Lower lobe of right lung (tissue), 2 donors: ENCODE data around the gene ARHGAP25. TPM values are rescaled to one million over a fixed set of nuclear protein-coding genes. Genes with fewer than 3 reads are reported as not detected.

ENCODE experiments used
- ATAC-seq, 2 donors: fragments of 200-7000 bp; cut with Tn5 transposase; one replicate each; pipeline ENCODE4 v1.9.1; 2020 to 2022; ENCODE audit warnings: mild to moderate bottlenecking in 2 of 2, moderate library complexity in 2 of 2
- DNase-seq: peaks from one replicate; pipeline ENCODE4 v3.0.0-alpha.2; 2020
- H3K27ac ChIP-seq: fragments of 200-600 bp; one replicate; pipeline ENCODE4 v1.8.0; 2022
- H3K27me3 ChIP-seq: fragments of 200-600 bp; one replicate; pipeline ENCODE4 v1.8.0; 2022; ENCODE audit warnings: low read depth
- H3K36me3 ChIP-seq: fragments of 200-600 bp; one replicate; pipeline ENCODE4 v1.8.0; 2022; ENCODE audit warnings: mild to moderate bottlenecking
- H3K4me1 ChIP-seq: fragments of 200-600 bp; one replicate; pipeline ENCODE4 v1.8.0; 2022
- H3K4me3 ChIP-seq: fragments of 200-600 bp; one replicate; pipeline ENCODE4 v1.8.0; 2022; ENCODE audit warnings: mild to moderate bottlenecking
- H3K9me3 ChIP-seq: fragments of 200-600 bp; one replicate; pipeline ENCODE4 v1.8.0; 2022
- intact Hi-C: fragments of 100-400 bp; cut with DNase I; formaldehyde crosslinking; loops from one replicate; pipeline ENCODE4 v1.11.0; 2022
- long read RNA-seq: library from polyadenylated mRNA; unstranded; transcript quantifications from one replicate; pipeline ENCODE4 v2.0.0, GENCODE V29; 2021
- total RNA-seq: library from RNA; stranded (reverse); fragmentation: NEBNext Ultra II Directional; extraction: Animal tissue kit (Norgen Biotek cat#: 25700); gene quantifications from one replicate; pipeline ENCODE4 v1.2.1, GENCODE V29; 2021
- TF ChIP-seq, protein P1 (sequence below): fragments of 200-600 bp; IDR thresholded peaks from one replicate; pipeline ENCODE4 v1.8.0; 2022; ENCODE audit warnings: antibody characterized with exemption, mild to moderate bottlenecking
- donor health status: DM: no; HTN: yes; CAD: no; lungs with severe emphysema.

ARHGAP25 gene, protein sequence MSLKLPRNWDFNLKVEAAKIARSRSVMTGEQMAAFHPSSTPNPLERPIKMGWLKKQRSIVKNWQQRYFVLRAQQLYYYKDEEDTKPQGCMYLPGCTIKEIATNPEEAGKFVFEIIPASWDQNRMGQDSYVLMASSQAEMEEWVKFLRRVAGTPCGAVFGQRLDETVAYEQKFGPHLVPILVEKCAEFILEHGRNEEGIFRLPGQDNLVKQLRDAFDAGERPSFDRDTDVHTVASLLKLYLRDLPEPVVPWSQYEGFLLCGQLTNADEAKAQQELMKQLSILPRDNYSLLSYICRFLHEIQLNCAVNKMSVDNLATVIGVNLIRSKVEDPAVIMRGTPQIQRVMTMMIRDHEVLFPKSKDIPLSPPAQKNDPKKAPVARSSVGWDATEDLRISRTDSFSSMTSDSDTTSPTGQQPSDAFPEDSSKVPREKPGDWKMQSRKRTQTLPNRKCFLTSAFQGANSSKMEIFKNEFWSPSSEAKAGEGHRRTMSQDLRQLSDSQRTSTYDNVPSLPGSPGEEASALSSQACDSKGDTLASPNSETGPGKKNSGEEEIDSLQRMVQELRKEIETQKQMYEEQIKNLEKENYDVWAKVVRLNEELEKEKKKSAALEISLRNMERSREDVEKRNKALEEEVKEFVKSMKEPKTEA
- 48.5 TPM for total RNA-seq
- long read RNA-seq, transcript ARHGAP25-203 (10 exons, 2,939 nt) = major isoform, 17 of 57 reads
- long read RNA-seq, transcript ARHGAP25-201 (10 exons, 2,936 nt) = minor isoform, 6 of 57 reads
- long read RNA-seq, transcript ARHGAP25-202 (11 exons, 2,945 nt) = major isoform, 17 of 57 reads
- long read RNA-seq, partial matches to known transcripts = 3 of 57 reads
- long read RNA-seq, other reads (novel, unspliced or antisense) = 14 of 57 reads

DNA sequence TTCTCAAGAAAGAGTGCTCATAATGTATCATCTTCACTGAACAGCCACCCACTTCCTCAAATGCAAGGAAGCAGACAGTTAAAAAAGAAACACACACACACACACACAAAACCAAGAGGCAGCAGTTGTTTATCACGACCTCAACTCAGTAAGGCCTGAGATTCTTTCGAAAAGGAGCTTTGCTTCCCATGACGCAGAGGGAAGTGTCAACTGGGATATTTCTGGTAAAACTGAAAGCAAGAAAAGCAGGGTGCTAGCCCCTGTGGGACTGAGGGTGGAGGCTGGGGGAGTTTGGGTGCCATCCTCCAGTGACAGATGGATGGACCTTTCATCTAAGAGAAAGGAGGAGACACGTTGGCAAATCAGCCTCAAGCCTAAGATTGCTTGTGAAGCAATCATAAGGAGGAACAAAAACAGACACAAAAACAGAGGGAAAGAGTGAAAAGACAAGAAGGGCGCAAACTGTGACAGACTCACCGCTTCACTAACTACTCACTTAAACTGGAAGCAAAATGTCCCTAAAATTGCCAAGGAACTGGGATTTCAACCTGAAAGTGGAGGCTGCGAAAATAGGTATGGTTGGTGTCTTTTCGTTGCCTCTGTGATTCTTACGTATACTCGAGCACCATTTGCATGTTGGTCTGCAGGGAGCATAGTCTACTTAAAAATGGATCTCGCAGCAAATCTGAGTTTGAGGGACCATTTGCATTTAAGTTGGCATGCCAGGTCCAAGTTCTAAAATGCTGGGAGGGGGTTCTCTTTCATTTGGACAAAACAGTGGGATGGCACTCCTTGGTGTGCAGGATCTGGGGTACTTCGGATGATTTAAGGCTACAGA is at the start of gene ARHGAP25:
TSS of gene ARHGAP25 (plus strand) at position 124 of the 838 bp plus-strand sequence. CDS start at position 513, 389 bp downstream.
- peak within 1 kb of the TSS; percentile 46 for H3K4me3 ChIP-seq
- intact Hi-C loops = no loop called here
- ATAC-seq = peak; percentile 47 to 57
- peaks cover 31% of the 10 kb centered on the region for H3K4me1 ChIP-seq
- TF ChIP-seq, protein P1, sequence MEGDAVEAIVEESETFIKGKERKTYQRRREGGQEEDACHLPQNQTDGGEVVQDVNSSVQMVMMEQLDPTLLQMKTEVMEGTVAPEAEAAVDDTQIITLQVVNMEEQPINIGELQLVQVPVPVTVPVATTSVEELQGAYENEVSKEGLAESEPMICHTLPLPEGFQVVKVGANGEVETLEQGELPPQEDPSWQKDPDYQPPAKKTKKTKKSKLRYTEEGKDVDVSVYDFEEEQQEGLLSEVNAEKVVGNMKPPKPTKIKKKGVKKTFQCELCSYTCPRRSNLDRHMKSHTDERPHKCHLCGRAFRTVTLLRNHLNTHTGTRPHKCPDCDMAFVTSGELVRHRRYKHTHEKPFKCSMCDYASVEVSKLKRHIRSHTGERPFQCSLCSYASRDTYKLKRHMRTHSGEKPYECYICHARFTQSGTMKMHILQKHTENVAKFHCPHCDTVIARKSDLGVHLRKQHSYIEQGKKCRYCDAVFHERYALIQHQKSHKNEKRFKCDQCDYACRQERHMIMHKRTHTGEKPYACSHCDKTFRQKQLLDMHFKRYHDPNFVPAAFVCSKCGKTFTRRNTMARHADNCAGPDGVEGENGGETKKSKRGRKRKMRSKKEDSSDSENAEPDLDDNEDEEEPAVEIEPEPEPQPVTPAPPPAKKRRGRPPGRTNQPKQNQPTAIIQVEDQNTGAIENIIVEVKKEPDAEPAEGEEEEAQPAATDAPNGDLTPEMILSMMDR = no peak
- DNase-seq = no peak
- H3K27me3 ChIP-seq = no peaks in the 10 kb centered on the region
- H3K27ac ChIP-seq = peak within 1 kb of the TSS; percentile 83
- no peaks in the 10 kb centered on the region for H3K9me3 ChIP-seq
- no peaks in the 10 kb centered on the region for H3K36me3 ChIP-seq

DNA sequence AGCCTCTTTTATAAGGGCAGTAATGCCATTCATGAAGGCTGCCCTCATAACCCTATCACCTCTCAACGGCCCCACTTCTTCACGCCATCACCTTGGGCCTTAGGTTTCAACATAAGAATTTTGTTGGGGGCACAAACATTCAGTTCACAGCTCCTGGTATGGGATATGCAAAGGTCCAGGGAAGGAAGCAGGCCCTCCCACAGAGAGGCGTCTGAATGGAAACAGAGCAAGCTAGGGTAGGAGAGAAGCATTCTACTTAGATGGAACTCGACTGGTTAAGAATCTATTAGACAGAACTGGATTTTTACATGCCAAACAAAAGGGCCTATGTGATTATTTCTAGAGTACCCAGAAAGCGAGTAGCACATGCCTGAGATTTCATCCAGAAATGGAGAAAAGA is 48.4 kb upstream of the ARHGAP25 start:
- H3K27me3 ChIP-seq = no peaks in the 10 kb centered on the region
- intact Hi-C loops = no loop called here
- no peak overlapping the region for H3K27ac ChIP-seq
- DNase-seq = no peak
- no peaks in the 10 kb centered on the region for H3K36me3 ChIP-seq
- no peak overlapping the region for H3K4me3 ChIP-seq
- no peaks in the 10 kb centered on the region for H3K9me3 ChIP-seq
- TF ChIP-seq, protein P1 = no peak
- H3K4me1 ChIP-seq = peaks cover 7% of the 10 kb centered on the region
- ATAC-seq = no peak

DNA sequence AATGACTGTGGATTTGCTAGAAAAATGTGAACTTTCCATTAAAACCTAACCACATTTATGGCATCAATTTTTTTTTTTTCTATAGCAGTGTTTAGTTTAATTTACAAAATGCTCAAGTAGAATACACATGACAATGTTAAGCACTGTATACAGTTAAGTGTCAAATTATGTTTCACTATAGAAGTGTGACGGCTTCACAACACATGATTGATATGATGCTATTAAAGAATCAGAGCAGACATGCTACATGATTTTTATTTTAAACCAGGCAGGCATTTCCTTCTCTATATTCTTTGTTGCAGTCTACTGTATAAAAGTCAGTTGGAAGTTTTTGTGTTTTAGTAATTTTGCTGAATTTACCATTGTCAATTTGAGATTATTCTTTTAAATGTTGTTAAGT is 47.6 kb upstream of the ARHGAP25 start:
- H3K4me1 ChIP-seq = peaks cover 7% of the 10 kb centered on the region
- ATAC-seq = no peak
- no peaks in the 10 kb centered on the region for H3K27me3 ChIP-seq
- H3K4me3 ChIP-seq = no peak overlapping the region
- intact Hi-C loops = no loop called here
- no peak for DNase-seq
- TF ChIP-seq, protein P1 = no peak
- H3K36me3 ChIP-seq = no peaks in the 10 kb centered on the region
- H3K27ac ChIP-seq = no peak overlapping the region
- no peaks in the 10 kb centered on the region for H3K9me3 ChIP-seq

DNA sequence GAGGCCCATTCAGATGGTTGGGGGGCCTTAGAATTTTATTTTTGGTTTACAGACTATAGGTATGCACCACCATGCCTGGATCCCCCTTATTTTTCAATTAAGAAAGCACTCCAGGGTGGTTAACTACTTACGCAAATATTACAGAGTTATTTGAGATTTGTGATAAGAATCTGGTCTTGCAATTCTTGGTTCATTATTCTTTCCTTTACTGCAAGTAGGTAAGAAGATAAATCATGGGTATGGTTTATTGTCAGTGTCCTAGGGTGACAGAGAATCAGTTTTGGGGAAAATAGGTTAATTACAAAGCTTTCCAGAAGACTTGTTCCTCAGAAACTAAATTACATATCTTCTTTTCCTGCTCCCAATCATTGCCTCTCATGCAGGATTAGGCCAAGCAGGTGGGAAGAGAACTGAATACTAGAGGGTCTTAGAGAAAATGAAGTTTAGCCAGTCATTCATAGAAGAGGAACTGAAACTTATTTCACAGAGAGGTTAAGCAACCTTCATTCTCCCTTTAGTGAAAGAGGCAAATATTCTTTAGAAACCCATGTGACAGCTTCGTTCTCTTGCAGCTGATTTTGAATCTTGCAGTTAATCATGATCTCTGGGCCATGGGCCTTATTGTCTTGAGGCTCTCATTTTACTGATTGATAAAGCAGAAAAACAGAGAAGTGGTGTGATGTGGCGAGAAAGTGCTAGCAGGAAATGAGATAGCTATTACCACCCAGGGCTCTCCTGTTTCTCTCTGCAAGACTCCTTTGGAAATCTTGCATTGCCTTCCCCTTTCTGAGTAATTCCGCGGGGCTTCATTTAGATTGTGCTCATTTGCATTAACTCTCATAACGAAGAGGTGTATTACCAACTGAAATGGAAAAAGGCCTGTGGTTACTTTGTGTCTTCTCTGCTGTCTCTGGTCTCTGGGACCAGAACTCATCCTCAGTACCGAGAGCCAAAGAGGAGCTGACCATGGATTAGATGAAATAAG is 44.8 kb upstream of the ARHGAP25 start:
- Histone ChIP-seq H3K27ac (peak overlapping the region; percentile 46), H3K27me3 (no peaks in the 10 kb centered on the region), H3K4me3 (no peak overlapping the region), H3K9me3 (no peaks in the 10 kb centered on the region), H3K36me3 (no peaks in the 10 kb centered on the region), H3K4me1 (peaks cover 11% of the 10 kb centered on the region)
- TF ChIP-seq, protein P1 = no peak
- no peak for DNase-seq
- intact Hi-C loops = no loop called here
- peak; percentile 54 to 61 for ATAC-seq
